Tibial artery (tissue), 4 donors: ENCODE data around the gene GTF3C1.

ENCODE experiments used
- DNase-seq, 2 donors: peaks; one replicate each; pipeline ENCODE4 v3.0.0-alpha.2; 2019
- H3K27ac ChIP-seq, 2 donors: fragments of 200-600 bp; sonication (generic) in 1 of 2; 1 replicate in 1 of 2; 2 replicates in 1 of 2; pipeline ENCODE4 v1.5.1; 2018 to 2019; ENCODE audit warnings: mild to moderate bottlenecking in 1 of 2
- H3K27me3 ChIP-seq, 2 donors: fragments of 200-600 bp; sonication (generic) in 1 of 2; one replicate each; pipeline versions ENCODE4 v1.5.1 to v1.6.0; 2016 to 2019
- H3K36me3 ChIP-seq, 3 donors: fragments of 200-600 bp; sonication (generic) in 2 of 3; one replicate each; pipeline ENCODE4 v1.5.1; 2016 to 2019; ENCODE audit warnings: mild to moderate bottlenecking in 2 of 3
- H3K4me1 ChIP-seq, 4 donors: fragments of 200-600 bp; sonication (generic) in 2 of 4; 1 replicate in 3 of 4; 2 replicates in 1 of 4; pipeline ENCODE4 v1.5.1; 2016 to 2019
- H3K4me3 ChIP-seq, 2 donors: fragments of 200-600 bp; sonication (generic) in 1 of 2; 1 replicate in 1 of 2; 2 replicates in 1 of 2; pipeline ENCODE4 v1.5.1; 2018 to 2019; ENCODE audit warnings: mild to moderate bottlenecking in 2 of 2
- H3K9me3 ChIP-seq, 3 donors: fragments of 200-600 bp; sonication (generic) in 1 of 3; one replicate each; pipeline ENCODE4 v1.5.1; 2016 to 2019
- intact Hi-C: fragments of 100-400 bp; cut with DNase I; formaldehyde crosslinking; loops from one replicate; pipeline ENCODE4 v1.15.0; 2023; ENCODE audit warnings: low total_unique reads
- TF ChIP-seq, protein P1 (sequence below), 2 experiments: fragments of 200-600 bp in 1 of 2; fragments of 450-650 bp in 1 of 2; IDR thresholded peaks; one replicate each; pipeline ENCODE4 v1.5.1; 2017 to 2019; ENCODE audit warnings: antibody characterized with exemption in 2 of 2, mild to moderate bottlenecking in 1 of 2, moderate library complexity in 1 of 2

GTF3C1 gene

DNA sequence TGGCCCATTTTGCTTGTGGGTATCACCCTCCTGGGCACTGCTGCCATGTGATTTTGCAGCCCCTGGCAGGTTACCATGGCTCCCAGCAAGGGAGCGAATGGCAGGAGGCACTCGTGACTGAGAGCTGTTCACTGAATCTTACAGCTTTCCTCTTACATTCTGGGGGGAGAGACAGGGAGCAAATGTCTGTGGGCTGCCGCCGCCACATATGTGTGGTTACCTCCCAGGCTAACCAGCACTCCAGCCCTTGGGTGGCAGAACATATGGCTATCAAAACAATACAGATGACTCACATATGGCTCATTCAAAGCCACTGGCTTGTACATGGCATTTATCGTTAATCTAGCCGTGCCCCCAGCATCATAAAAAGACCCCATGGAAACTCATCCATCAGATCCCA is 19.8 kb downstream of the GTF3C1 start:
- Histone ChIP-seq H3K27ac (no peak overlapping the region), H3K27me3 (no peaks in the 10 kb centered on the region), H3K4me1 (no peaks in the 10 kb centered on the region), H3K4me3 (no peak overlapping the region), H3K9me3 (peaks cover 0 to 7% (median 0%) of the 10 kb centered on the region in 3 donors), H3K36me3 (peaks cover 78 to 100% (median 97%) of the 10 kb centered on the region in 3 donors)
- DNase-seq = no peak
- TF ChIP-seq, protein P1, sequence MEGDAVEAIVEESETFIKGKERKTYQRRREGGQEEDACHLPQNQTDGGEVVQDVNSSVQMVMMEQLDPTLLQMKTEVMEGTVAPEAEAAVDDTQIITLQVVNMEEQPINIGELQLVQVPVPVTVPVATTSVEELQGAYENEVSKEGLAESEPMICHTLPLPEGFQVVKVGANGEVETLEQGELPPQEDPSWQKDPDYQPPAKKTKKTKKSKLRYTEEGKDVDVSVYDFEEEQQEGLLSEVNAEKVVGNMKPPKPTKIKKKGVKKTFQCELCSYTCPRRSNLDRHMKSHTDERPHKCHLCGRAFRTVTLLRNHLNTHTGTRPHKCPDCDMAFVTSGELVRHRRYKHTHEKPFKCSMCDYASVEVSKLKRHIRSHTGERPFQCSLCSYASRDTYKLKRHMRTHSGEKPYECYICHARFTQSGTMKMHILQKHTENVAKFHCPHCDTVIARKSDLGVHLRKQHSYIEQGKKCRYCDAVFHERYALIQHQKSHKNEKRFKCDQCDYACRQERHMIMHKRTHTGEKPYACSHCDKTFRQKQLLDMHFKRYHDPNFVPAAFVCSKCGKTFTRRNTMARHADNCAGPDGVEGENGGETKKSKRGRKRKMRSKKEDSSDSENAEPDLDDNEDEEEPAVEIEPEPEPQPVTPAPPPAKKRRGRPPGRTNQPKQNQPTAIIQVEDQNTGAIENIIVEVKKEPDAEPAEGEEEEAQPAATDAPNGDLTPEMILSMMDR (IDR thresholded peaks at IDR 0.05) = no peak
- intact Hi-C loops = no loop called here

DNA sequence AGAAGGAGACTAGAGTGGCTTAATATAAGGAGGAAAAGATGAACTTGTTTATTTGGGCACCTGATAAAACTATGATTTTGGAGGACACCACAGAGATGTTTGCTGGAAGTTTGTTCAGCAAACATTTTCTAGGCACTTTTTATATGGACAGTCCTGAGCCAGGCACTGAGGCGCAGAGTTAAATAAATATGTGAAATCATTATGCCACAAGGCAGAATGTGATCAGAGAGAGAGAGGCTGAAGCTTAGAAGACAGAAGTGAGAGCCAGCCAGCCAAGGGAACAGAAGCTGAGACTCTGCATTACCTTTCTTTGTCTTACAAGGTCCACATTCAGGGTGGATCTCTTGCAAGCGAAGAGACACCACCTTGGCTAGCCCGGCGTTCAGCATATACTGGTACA is 21.4 kb downstream of the GTF3C1 start:
- no peak overlapping the region for H3K4me3 ChIP-seq
- intact Hi-C loops = no loop called here
- H3K4me1 ChIP-seq = no peaks in the 10 kb centered on the region
- H3K27ac ChIP-seq = no peak overlapping the region
- peaks cover 86 to 99% (median 98%) of the 10 kb centered on the region in 3 donors for H3K36me3 ChIP-seq
- DNase-seq = no peak
- H3K27me3 ChIP-seq = no peaks in the 10 kb centered on the region
- H3K9me3 ChIP-seq = peaks cover 0 to 7% (median 0%) of the 10 kb centered on the region in 3 donors
- TF ChIP-seq, protein P1 (IDR thresholded peaks at IDR 0.05) = no peak

DNA sequence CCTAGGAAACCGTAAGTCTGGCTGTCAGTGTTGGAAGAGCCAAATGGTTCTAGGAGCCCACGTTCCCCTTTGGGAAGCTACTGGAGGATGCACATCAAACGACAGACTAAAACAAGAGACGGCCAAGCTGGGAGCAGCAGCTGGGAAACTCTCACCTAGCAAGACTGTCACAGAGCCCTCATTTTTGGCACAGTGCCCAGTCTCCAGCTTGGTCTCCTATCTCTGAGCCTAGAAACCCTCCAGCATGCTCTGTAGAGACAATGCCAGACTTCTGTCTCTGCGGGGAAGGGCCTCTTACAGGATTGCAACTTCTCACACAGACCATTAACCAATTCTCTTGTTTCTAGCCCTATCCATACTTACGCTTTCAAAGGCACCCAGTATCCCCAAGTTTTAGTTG is 23.5 kb downstream of the GTF3C1 start:
- Histone ChIP-seq H3K36me3 (peaks cover 66 to 84% (median 80%) of the 10 kb centered on the region in 3 donors), H3K4me3 (no peak overlapping the region), H3K27ac (no peak overlapping the region)

DNA sequence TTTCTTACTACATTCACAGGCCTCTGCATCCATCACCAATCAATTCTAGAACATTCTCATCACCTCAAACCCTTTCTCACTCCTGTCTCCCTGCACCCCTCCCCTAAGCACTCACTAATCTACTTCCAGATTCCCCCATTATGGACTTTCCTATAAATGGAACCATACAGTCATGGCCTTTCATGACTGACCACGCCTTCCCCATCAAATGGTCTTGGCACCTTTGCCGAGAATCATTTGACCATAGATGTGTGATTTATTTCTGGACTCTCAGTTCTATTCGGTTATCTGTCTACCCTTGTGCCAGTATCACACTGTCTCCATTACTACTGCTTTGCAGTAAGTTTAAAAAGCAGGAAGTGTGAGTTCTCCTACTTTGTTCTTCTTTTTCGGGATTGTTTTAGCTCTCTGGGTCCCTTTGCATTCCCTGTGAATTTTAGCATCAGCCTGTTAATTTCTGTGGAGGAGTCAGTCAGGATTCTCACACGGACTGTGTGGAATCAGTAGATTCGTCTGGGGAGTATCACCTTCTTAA is 27.5 kb downstream of the GTF3C1 start:
- TF ChIP-seq, protein P1 (IDR thresholded peaks at IDR 0.05) = no peak
- intact Hi-C loops = no loop called here
- DNase-seq = no peak
- H3K27me3 ChIP-seq = no peaks in the 10 kb centered on the region
- peaks cover 0 to 8% (median 2%) of the 10 kb centered on the region in 4 donors for H3K4me1 ChIP-seq
- peaks cover 0 to 7% (median 0%) of the 10 kb centered on the region in 3 donors for H3K9me3 ChIP-seq
- H3K36me3 ChIP-seq = peaks cover 37 to 68% (median 66%) of the 10 kb centered on the region in 3 donors
- no peak overlapping the region for H3K4me3 ChIP-seq
- H3K27ac ChIP-seq = no peak overlapping the region

More for the DNA sequence above, 23.5 kb downstream of the GTF3C1 start:
- H3K4me1 ChIP-seq = peaks cover 0 to 4% (median 2%) of the 10 kb centered on the region in 4 donors
- peaks cover 0 to 7% (median 0%) of the 10 kb centered on the region in 3 donors for H3K9me3 ChIP-seq
- TF ChIP-seq, protein P1 (IDR thresholded peaks at IDR 0.05) = no peak
- DNase-seq = no peak
- H3K27me3 ChIP-seq = no peaks in the 10 kb centered on the region
- intact Hi-C loops = no loop called here

DNA sequence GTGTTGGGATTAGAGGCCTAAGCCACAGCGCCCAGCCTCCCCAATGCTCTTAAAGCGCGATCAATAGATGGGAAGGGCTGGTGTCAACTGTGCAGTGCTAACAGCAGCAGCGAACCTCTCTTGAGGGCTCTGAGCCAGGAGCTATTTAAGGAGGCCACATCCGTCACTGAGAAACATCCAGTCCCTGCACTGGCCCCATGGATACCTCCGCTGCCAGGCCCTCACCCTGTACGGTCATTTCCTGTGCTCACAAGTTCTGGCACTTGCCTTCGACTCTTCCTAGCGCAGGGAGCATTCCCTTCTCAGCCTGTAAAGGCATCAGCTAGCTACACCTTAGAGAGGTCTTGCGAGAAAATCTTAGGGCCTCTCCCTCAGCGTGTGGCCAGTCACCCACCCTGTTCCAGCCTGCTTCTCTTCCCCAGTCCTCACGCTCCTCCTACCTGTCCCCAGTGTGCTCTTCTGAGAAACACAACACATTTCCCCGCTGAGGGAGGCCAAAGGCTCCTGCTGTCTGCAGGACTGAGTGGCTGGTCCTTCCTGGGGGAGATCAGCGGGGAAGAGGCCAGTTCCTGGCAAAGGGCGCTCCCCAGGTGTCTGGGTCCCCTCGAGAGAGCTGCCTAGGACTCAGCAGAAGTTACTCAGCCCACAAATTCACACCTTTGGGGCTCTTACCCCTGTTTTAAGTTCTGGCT is 28.6 kb downstream of the GTF3C1 start:
- TF ChIP-seq, protein P1 (IDR thresholded peaks at IDR 0.05) = no peak
- intact Hi-C loops = no loop called here
- Histone ChIP-seq H3K4me3 (no peak overlapping the region), H3K27ac (peak overlapping the region; percentile 49 to 67), H3K4me1 (peaks cover 0 to 8% (median 2%) of the 10 kb centered on the region in 4 donors), H3K36me3 (peaks cover 29 to 68% (median 66%) of the 10 kb centered on the region in 3 donors), H3K9me3 (peaks cover 0 to 7% (median 0%) of the 10 kb centered on the region in 3 donors), H3K27me3 (no peaks in the 10 kb centered on the region)
- DNase-seq = peak; percentile 41 to 78
